MCF 10A (cell line): ENCODE results near the gene MACROH2A1. TPM values are rescaled to one million over a fixed set of nuclear protein-coding genes. Genes with fewer than 3 reads are reported as not detected.

Experiments used
- BruUV-seq: library from RNA; stranded (reverse); fragments of 400-500 nt; replicated peaks from 2 replicates; lab custom pipeline; 2021; lab: Mats Ljungman, UMichigan
- CTCF ChIA-PET: fragments of 300-600 bp; sonication (Branson Sonifier 250); formaldehyde crosslinking; extraction: SDS; loops from one replicate; lab custom pipeline; 2021; ENCODE audit warnings: antibody characterized with exemption, inconsistent platforms; lab: Yijun Ruan, JAX
- POLR2A ChIA-PET: fragments of 300-600, 350-650 bp; sonication (Branson Sonifier 250); formaldehyde crosslinking; extraction: SDS; loops from one replicate; lab custom pipeline; 2020; ENCODE audit warnings: antibody characterized with exemption, inconsistent platforms; lab: Yijun Ruan, JAX
- DNase-seq: peaks from one replicate; pipeline ENCODE4 v3.0.0-alpha.2; 2018; ENCODE audit not compliant: unreplicated experiment
- H3K27ac Mint-ChIP-seq: one replicate; pipeline ENCODE4 v1.8.0; 2022; ENCODE audit warnings: mild to moderate bottlenecking, low read depth, mixed read lengths; ENCODE audit not compliant: unreplicated experiment
- H3K27me3 Mint-ChIP-seq: one replicate; pipeline ENCODE4 v1.8.0; 2022; ENCODE audit warnings: mixed read lengths; ENCODE audit not compliant: insufficient read depth, unreplicated experiment
- H3K36me3 Mint-ChIP-seq: one replicate; pipeline ENCODE4 v1.8.0; 2022; ENCODE audit warnings: mild to moderate bottlenecking, moderate library complexity, mixed read lengths; ENCODE audit not compliant: insufficient read depth, unreplicated experiment
- H3K4me1 Mint-ChIP-seq: one replicate; pipeline ENCODE4 v1.8.0; 2022; ENCODE audit warnings: mixed read lengths; ENCODE audit not compliant: insufficient read depth, unreplicated experiment
- H3K4me3 Mint-ChIP-seq: one replicate; pipeline ENCODE4 v1.8.0; 2022; ENCODE audit warnings: mild to moderate bottlenecking, moderate library complexity, mixed read lengths; ENCODE audit not compliant: unreplicated experiment
- H3K9me3 Mint-ChIP-seq: one replicate; pipeline ENCODE4 v1.8.0; 2022; ENCODE audit warnings: mixed read lengths; ENCODE audit not compliant: unreplicated experiment
- intact Hi-C: fragments of 100-400 bp; cut with micrococcal nuclease; formaldehyde crosslinking; loops from 2 replicates; pipeline ENCODE4 v1.14.1; 2022
- total RNA-seq: library from RNA; stranded (reverse); gene quantifications from 2 replicates; pipeline ENCODE4 v1.2.3, GENCODE V29; 2022
- TF ChIP-seq, protein P1 (sequence below): fragments of 200-600 bp; IDR thresholded peaks from one replicate; pipeline ENCODE4 v1.8.0; 2022; ENCODE audit warnings: antibody characterized with exemption, mild to moderate bottlenecking; ENCODE audit not compliant: unreplicated experiment

MACROH2A1 gene
- total RNA-seq, 1 experiment from 2014 or later, result 306 TPM

- Mint-ChIP-seq H3K27me3 (no peaks in the 10 kb centered on the region), H3K4me3 (no peak overlapping the region), H3K27ac (no peak overlapping the region), H3K4me1 (peaks cover 6% of the 10 kb centered on the region), H3K36me3 (no peaks in the 10 kb centered on the region), H3K9me3 (no peaks in the 10 kb centered on the region)
- no peak for DNase-seq
- intact Hi-C loops, result no loop called here
- BruUV-seq, result no TSS peak
- POLR2A ChIA-PET, result interaction anchor here (0.5 to 0.8 kb wide), 3 partner anchors 15 to 477 kb away, joined by 3 to 4 read pairs (median 3); no protein-coding TSS in a partner anchor
- CTCF ChIA-PET, result interaction anchor here (1.2 to 6.2 kb wide), 5 partner anchors 11 to 119 kb away, joined by 3 to 64 read pairs (median 30); no protein-coding TSS in a partner anchor
- TF ChIP-seq, protein P1, sequence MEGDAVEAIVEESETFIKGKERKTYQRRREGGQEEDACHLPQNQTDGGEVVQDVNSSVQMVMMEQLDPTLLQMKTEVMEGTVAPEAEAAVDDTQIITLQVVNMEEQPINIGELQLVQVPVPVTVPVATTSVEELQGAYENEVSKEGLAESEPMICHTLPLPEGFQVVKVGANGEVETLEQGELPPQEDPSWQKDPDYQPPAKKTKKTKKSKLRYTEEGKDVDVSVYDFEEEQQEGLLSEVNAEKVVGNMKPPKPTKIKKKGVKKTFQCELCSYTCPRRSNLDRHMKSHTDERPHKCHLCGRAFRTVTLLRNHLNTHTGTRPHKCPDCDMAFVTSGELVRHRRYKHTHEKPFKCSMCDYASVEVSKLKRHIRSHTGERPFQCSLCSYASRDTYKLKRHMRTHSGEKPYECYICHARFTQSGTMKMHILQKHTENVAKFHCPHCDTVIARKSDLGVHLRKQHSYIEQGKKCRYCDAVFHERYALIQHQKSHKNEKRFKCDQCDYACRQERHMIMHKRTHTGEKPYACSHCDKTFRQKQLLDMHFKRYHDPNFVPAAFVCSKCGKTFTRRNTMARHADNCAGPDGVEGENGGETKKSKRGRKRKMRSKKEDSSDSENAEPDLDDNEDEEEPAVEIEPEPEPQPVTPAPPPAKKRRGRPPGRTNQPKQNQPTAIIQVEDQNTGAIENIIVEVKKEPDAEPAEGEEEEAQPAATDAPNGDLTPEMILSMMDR, result no peak
Observed at GRCh38 chr5:135446615-135447014, 47.6 kb upstream of the MACROH2A1 start.

DNA sequence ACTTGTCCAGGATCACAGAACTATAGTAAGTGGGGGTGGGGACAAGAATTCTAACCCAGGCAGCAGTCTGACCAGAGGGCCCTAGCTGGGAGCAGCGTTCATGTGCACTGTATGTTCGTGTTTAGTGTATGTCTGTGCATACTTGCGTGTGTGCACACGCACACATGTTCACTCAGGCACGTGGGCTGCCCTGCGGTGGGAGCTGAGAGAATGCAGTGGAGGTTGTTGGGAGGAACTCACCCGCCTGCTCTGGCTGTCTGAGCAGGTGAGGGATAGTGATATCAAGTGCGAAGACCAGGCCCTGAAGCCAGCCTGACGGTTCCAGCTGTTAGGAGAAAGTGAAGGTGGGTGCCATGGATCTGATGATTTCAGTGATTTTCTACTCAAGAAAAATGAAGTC lies 47.2 kb upstream of the MACROH2A1 start:
- TF ChIP-seq, protein P1, result no peak

GRCh38 chr5:135445306-135445985 lies 46.4 kb upstream of the MACROH2A1 start:
- no peak for DNase-seq
- BruUV-seq, result no TSS peak
- Mint-ChIP-seq H3K27me3 (no peaks in the 10 kb centered on the region), H3K36me3 (no peaks in the 10 kb centered on the region), H3K4me1 (peaks cover 6% of the 10 kb centered on the region), H3K27ac (no peak overlapping the region), H3K9me3 (no peaks in the 10 kb centered on the region), H3K4me3 (no peak overlapping the region)
- intact Hi-C loops, result no loop called here
- ChIA-PET CTCF (interaction anchor here (0.7 to 6.2 kb wide), 6 partner anchors 12 to 441 kb away, joined by 3 to 64 read pairs (median 20); no protein-coding TSS in a partner anchor), POLR2A (interaction anchor here (0.7 kb wide), 1 partner anchor 16 kb away, joined by 4 read pairs; no protein-coding TSS in a partner anchor)
- TF ChIP-seq, protein P1, result no peak

More for the DNA sequence above, 47.2 kb upstream of the MACROH2A1 start:
- H3K4me3 Mint-ChIP-seq, result no peak overlapping the region
- no TSS peak for BruUV-seq
- DNase-seq, result no peak
- intact Hi-C loops, result no loop called here
- H3K27ac Mint-ChIP-seq, result no peak overlapping the region
- ChIA-PET CTCF (interaction anchor here (1.5 to 6.2 kb wide), 5 partner anchors 11 to 120 kb away, joined by 3 to 64 read pairs (median 30); no protein-coding TSS in a partner anchor), POLR2A (interaction anchor here (0.5 kb wide), 1 partner anchor 47 kb away, joined by 4 read pairs; no protein-coding TSS in a partner anchor)
- no peaks in the 10 kb centered on the region for H3K27me3 Mint-ChIP-seq
- no peaks in the 10 kb centered on the region for H3K9me3 Mint-ChIP-seq
- H3K4me1 Mint-ChIP-seq, result peaks cover 6% of the 10 kb centered on the region
- no peaks in the 10 kb centered on the region for H3K36me3 Mint-ChIP-seq

DNA sequence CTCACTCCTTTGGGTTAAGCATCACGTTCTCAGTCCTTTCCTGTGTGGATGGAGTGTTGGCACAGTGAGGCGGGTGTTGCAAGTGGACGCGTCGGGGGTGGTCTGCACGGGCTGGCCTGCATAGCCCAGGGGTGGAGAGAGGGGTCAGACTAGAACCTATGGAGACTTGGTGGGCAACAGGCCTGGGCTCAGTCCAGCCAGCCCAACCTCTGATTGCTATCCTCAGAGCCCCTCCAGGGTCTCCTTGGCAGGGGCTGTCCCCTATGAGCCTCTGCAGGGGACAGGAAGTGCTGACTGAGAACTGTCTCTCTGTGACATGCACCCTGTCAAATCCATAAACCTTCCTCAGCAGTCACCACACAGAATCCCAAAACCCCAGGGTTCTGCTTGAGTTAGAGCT lies 45.9 kb upstream of the MACROH2A1 start:
- H3K9me3 Mint-ChIP-seq, result no peaks in the 10 kb centered on the region

More for the DNA sequence above, 45.9 kb upstream of the MACROH2A1 start:
- intact Hi-C loops, result no loop called here
- Mint-ChIP-seq H3K4me1 (peaks cover 6% of the 10 kb centered on the region), H3K36me3 (no peaks in the 10 kb centered on the region), H3K27me3 (no peaks in the 10 kb centered on the region), H3K4me3 (no peak overlapping the region), H3K27ac (no peak overlapping the region)
- ChIA-PET CTCF (interaction anchor here (0.7 to 6.2 kb wide), 7 partner anchors 13 to 441 kb away, joined by 3 to 55 read pairs (median 3); no protein-coding TSS in a partner anchor), POLR2A (no interaction called here)
- BruUV-seq, result no TSS peak
- TF ChIP-seq, protein P1, result no peak
- DNase-seq, result no peak
